DMS 273 (cell line): ENCODE data around the gene UBE3B.

Experiments
- DNase-seq: peaks from one replicate; lab custom pipeline; 2025; ENCODE audit not compliant: unreplicated experiment; lab: John Stamatoyannopoulos, UW

Gene UBE3B

GRCh38 chr12:109527489-109528123 is 50.2 kb downstream of the UBE3B start:
- no peak for DNase-seq

GRCh38 chr12:109529691-109530640 is 52.5 kb downstream of the UBE3B start:
- no peak for DNase-seq

GRCh38 chr12:109531411-109531810 is 54.0 kb downstream of the UBE3B start:
- no peak for DNase-seq

- DNase-seq: no peak
Observed at GRCh38 chr12:109532721-109533486, 55.5 kb downstream of the UBE3B start.

- DNase-seq: no peak
Observed at GRCh38 chr12:109533487-109533740, 56.0 kb downstream of the UBE3B start.

GRCh38 chr12:109534456-109534855 is 57.0 kb downstream of the UBE3B start:
- no peak for DNase-seq

- no peak for DNase-seq
Observed at GRCh38 chr12:109535231-109535862, 57.9 kb downstream of the UBE3B start.

GRCh38 chr12:109535863-109536250 is 58.4 kb downstream of the UBE3B start:
- no peak for DNase-seq

GRCh38 chr12:109537136-109537535 is 59.7 kb downstream of the UBE3B start:
- no peak for DNase-seq

- DNase-seq: no peak
Observed at GRCh38 chr12:109538191-109538863, 60.9 kb downstream of the UBE3B start.

GRCh38 chr12:109539508-109539907 is 62.1 kb downstream of the UBE3B start:
- no peak for DNase-seq

GRCh38 chr12:109540526-109541412 is 63.3 kb downstream of the UBE3B start:
- DNase-seq: no peak

- DNase-seq: peak; percentile 53
Observed at GRCh38 chr12:109541413-109541726, 63.9 kb downstream of the UBE3B start.

- no peak for DNase-seq
Observed at GRCh38 chr12:109542014-109542413, 64.6 kb downstream of the UBE3B start.

GRCh38 chr12:109542876-109543275 is 65.4 kb downstream of the UBE3B start:
- no peak for DNase-seq

GRCh38 chr12:109544955-109545531 is 67.6 kb downstream of the UBE3B start:
- peak; percentile 64 for DNase-seq

- DNase-seq: no peak
Observed at GRCh38 chr12:109545826-109546225, 68.4 kb downstream of the UBE3B start.

GRCh38 chr12:109547286-109547685 is 69.9 kb downstream of the UBE3B start:
- no peak for DNase-seq

- DNase-seq: no peak
Observed at GRCh38 chr12:109548258-109548657, 70.8 kb downstream of the UBE3B start.
